Endothelial cell of umbilical vein (primary cell): ENCODE measurements around the gene PHF3. TPM values are rescaled to one million over a fixed set of nuclear protein-coding genes. Genes with fewer than 3 reads are reported as not detected.

ENCODE experiments used
- BruUV-seq: library from RNA; stranded (reverse); fragments of 400-500 nt; replicated peaks from 2 replicates; lab custom pipeline; 2021; lab: Mats Ljungman, UMichigan
- CTCF ChIA-PET: fragments of 300-600, 350-600 bp; sonication (Branson Sonifier 250); formaldehyde crosslinking; loops from one replicate; lab custom pipeline; 2021; ENCODE audit warnings: antibody characterized with exemption, inconsistent platforms; lab: Charles Lee
- POLR2A ChIA-PET: fragments of 300-600, 350-600 bp; sonication (Branson Sonifier 250); formaldehyde crosslinking; loops from one replicate; lab custom pipeline; 2021; ENCODE audit warnings: antibody characterized with exemption, inconsistent platforms; lab: Charles Lee
- DNase-seq: peaks from one replicate; pipeline ENCODE4 v3.0.0-alpha.2; 2011; ENCODE audit warnings: low read depth, low spot score
- FAIRE-seq: peaks from 2 replicates; lab custom pipeline; 2011; peaks lifted over from hg19 to GRCh38; lab: Jason Lieb, UNC
- H2AFZ ChIP-seq: 2 replicates; pipeline ENCODE4 v1.6.0; 2012; ENCODE audit warnings: low read depth, low read length, control low read depth, inconsistent platforms
- H3K27ac ChIP-seq: 2 replicates; pipeline ENCODE4 v1.5.1; 2011; ENCODE audit warnings: low read depth, mild to moderate bottlenecking, control low read depth, low read length, moderate library complexity; ENCODE audit not compliant: insufficient read depth
- H3K27me3 ChIP-seq, 2 experiments: 2 replicates each; pipeline versions ENCODE4 v1.6.0 to v1.6.1; 2011; ENCODE audit warnings: low read length in 2 of 2, mixed read lengths in 1 of 2; ENCODE audit not compliant: control insufficient read depth in 2 of 2, insufficient read depth in 2 of 2
- H3K36me3 ChIP-seq, 2 experiments: 2 replicates in 1 of 2; 3 replicates in 1 of 2; pipeline ENCODE4 v1.5.1; 2011; ENCODE audit warnings: low read length in 2 of 2, mild to moderate bottlenecking in 1 of 2, moderate library complexity in 1 of 2; ENCODE audit not compliant: control insufficient read depth in 2 of 2, insufficient read depth in 2 of 2; ENCODE audit errors: extremely low read depth in 1 of 2
- H3K4me1 ChIP-seq: 3 replicates; pipeline ENCODE4 v1.5.1; 2011; ENCODE audit warnings: mild to moderate bottlenecking, low read length; ENCODE audit not compliant: control insufficient read depth, insufficient read depth; ENCODE audit errors: extremely low read depth
- H3K4me2 ChIP-seq: 2 replicates; pipeline ENCODE4 v1.6.1; 2011; ENCODE audit warnings: low read length, control low read depth, mixed read lengths; ENCODE audit not compliant: insufficient read depth
- H3K4me3 ChIP-seq, 3 experiments: fragments of 200-600 bp in 1 of 3; sonication (generic), shearing (Covaris generic) in 1 of 3; replicated peaks in 1 of 3; 2 replicates each; pipeline ENCODE4 v1.5.1; 2011 to 2016; ENCODE audit warnings: control low read depth in 3 of 3, low read length in 3 of 3, mild to moderate bottlenecking in 2 of 3, inconsistent platforms in 1 of 3, low read depth in 1 of 3, moderate library complexity in 1 of 3; ENCODE audit not compliant: insufficient read depth in 1 of 3
- H3K79me2 ChIP-seq: 2 replicates; pipeline ENCODE4 v1.6.0; 2012; ENCODE audit warnings: low read length, inconsistent platforms; ENCODE audit not compliant: control insufficient read depth, insufficient read depth
- H3K9ac ChIP-seq: replicated peaks from 2 replicates; pipeline ENCODE3; 2011; ENCODE audit warnings: low read length, control low read depth; ENCODE audit not compliant: insufficient read depth; ENCODE audit errors: extremely low read depth
- H3K9me1 ChIP-seq: replicated peaks from 3 replicates; pipeline ENCODE4 v1.6.0; 2011; ENCODE audit warnings: mild to moderate bottlenecking, low read length; ENCODE audit not compliant: control insufficient read depth, insufficient read depth; ENCODE audit errors: extremely low read depth
- H3K9me3 ChIP-seq: replicated peaks from 2 replicates; pipeline ENCODE4 v1.5.1; 2012; ENCODE audit warnings: low read length, inconsistent platforms; ENCODE audit not compliant: control insufficient read depth, insufficient read depth
- H4K20me1 ChIP-seq: replicated peaks from 2 replicates; pipeline ENCODE3; 2011; ENCODE audit warnings: mild to moderate bottlenecking, low read length; ENCODE audit not compliant: control insufficient read depth, insufficient read depth; ENCODE audit errors: extremely low read depth
- CTCF ChIP-seq, 2 donors: IDR thresholded peaks; 1 replicate in 1 of 2; 2 replicates in 1 of 2; pipeline ENCODE4 v1.5.1; 2011; ENCODE audit warnings: low read length in 2 of 2, mild to moderate bottlenecking in 2 of 2, moderate library complexity in 2 of 2, control low read depth in 1 of 2, inconsistent platforms in 1 of 2, low read depth in 1 of 2; ENCODE audit not compliant: insufficient read depth in 1 of 2; ENCODE audit errors: extremely low read depth in 1 of 2
- EZH2 ChIP-seq: IDR thresholded peaks from 2 replicates; pipeline ENCODE4 v1.6.1; 2012; ENCODE audit warnings: borderline replicate concordance, low read depth, mild to moderate bottlenecking, moderate library complexity, low read length, inconsistent platforms; ENCODE audit not compliant: severe bottlenecking
- FOS ChIP-seq: IDR thresholded peaks from 2 replicates; pipeline ENCODE4 v1.6.1; 2011; ENCODE audit warnings: mild to moderate bottlenecking, low read length, moderate library complexity, borderline replicate concordance; ENCODE audit not compliant: insufficient read depth
- GATA2 ChIP-seq: IDR thresholded peaks from 2 replicates; pipeline ENCODE4 v1.7.0; 2011; ENCODE audit warnings: low read depth, mild to moderate bottlenecking, moderate library complexity, mixed read lengths, low read length; ENCODE audit not compliant: insufficient read length, insufficient read depth
- JUN ChIP-seq: IDR thresholded peaks from 2 replicates; pipeline ENCODE4 v1.6.1; 2011; ENCODE audit warnings: borderline replicate concordance, low read depth; ENCODE audit not compliant: insufficient read length, insufficient read depth
- MAX ChIP-seq: IDR thresholded peaks from 2 replicates; pipeline ENCODE4 v1.6.1; 2011; ENCODE audit not compliant: insufficient read depth, insufficient read length
- MYC ChIP-seq: IDR thresholded peaks from one replicate; pipeline ENCODE4 v1.6.1; 2011; ENCODE audit warnings: mild to moderate bottlenecking, low read depth, low read length
- POLR2A ChIP-seq: IDR thresholded peaks from 2 replicates; pipeline ENCODE4 v1.6.1; 2012; ENCODE audit warnings: low read depth, mild to moderate bottlenecking, control low read depth, low read length
- POLR2AphosphoS5 ChIP-seq: IDR thresholded peaks from 2 replicates; pipeline ENCODE4 v1.6.1; 2012; ENCODE audit warnings: low read depth, mild to moderate bottlenecking, control low read depth, low read length, moderate library complexity; ENCODE audit not compliant: insufficient read depth
- dilution Hi-C: fragments of 300-500 bp; cut with MboI; formaldehyde crosslinking; loops from one replicate; pipeline ENCODE4 v1.15.0; 2019; ENCODE audit warnings: low sequenced_read_pairs; ENCODE audit not compliant: extremely low pct_ligation_motif_present
- intact Hi-C: fragments of 100-400 bp; cut with micrococcal nuclease; formaldehyde crosslinking; loops from one replicate; pipeline ENCODE4 v1.10.0; 2022
- polyA plus RNA-seq, 4 experiments: library from polyadenylated mRNA; depleted of rRNA in 3 of 4; stranded (reverse) in 3 of 4; unstranded in 1 of 4; fragments of >200 nt; gene quantifications; 2 replicates each; pipeline versions ENCODE4 v1.2.1 to v1.2.3, GENCODE V29; 2011 to 2012; ENCODE audit warnings: missing spikeins in 1 of 4
- total RNA-seq: library from RNA; stranded (reverse); gene quantifications from 2 replicates; pipeline ENCODE4 v1.2.3, GENCODE V29; 2021

The PHF3 gene
- total and polyA plus RNA-seq, 2 donors (not counting 3 experiments of a cell fraction or from before 2014, with no cell fraction given): 4.6 to 29.6 TPM

- no peaks in the 10 kb centered on the region for H3K9me3 ChIP-seq
- no peak for FAIRE-seq
- no TSS peak for BruUV-seq
Observed at GRCh38 chr6:63743691-63744090, 108.1 kb downstream of the PHF3 start.

More at GRCh38 chr6:63743691-63744090, 108.1 kb downstream of the PHF3 start:
- Histone ChIP-seq H3K4me2 (no peak overlapping the region), H3K4me3 (no peak overlapping the region), H3K79me2 (no peaks in the 10 kb centered on the region), H3K36me3 (no peaks in the 10 kb centered on the region), H3K27ac (no peak overlapping the region), H3K4me1 (peaks cover 11% of the 10 kb centered on the region), H4K20me1 (no peaks in the 10 kb centered on the region), H3K9ac (no peak overlapping the region), H3K9me1 (no peaks in the 10 kb centered on the region), H2AFZ (no peak overlapping the region), H3K27me3 (no peaks in the 10 kb centered on the region)
- intact Hi-C loops: no loop called here
- ChIA-PET CTCF (interaction anchor here (1.0 kb wide), 1 partner anchor 12 kb away, joined by 3 read pairs; no protein-coding TSS in a partner anchor), POLR2A (no interaction called here)
- no peak for DNase-seq
- TF ChIP-seq GATA2 (no peak), EZH2 (no peak), JUN (no peak), MYC (no peak), POLR2AphosphoS5 (no peak), POLR2A (no peak), MAX (no peak), CTCF (IDR thresholded peaks at IDR 0.05; ENCODE audit: extremely low read depth in 1 of 2, insufficient read depth in 1 of 2, low read depth in 1 of 2, low read length in 2 of 2) (no peak), FOS (no peak)
- dilution Hi-C loops: no loop called here
